SK-N-MC (cell line): Measurements from ENCODE around the gene CALML3.

Experiments used
- EZH2 ChIP-seq: fragments of 200-600 bp; sonication (generic); IDR thresholded peaks from one replicate; pipeline ENCODE4 v1.6.1; 2017; ENCODE audit warnings: antibody characterized with exemption
- FOXP2 ChIP-seq: optimal IDR thresholded peaks from 2 replicates; pipeline ENCODE3; 2011; ENCODE audit warnings: mild to moderate bottlenecking, moderate library complexity; ENCODE audit not compliant: insufficient read depth; ENCODE audit errors: extremely low read length, control extremely low read depth
- POLR2AphosphoS5 ChIP-seq: IDR thresholded peaks from 2 replicates; pipeline ENCODE4 v1.6.1; 2012; ENCODE audit warnings: mild to moderate bottlenecking, low read depth, low read length, borderline replicate concordance

GRCh38 chr10:5560142-5560816 is 35.5 kb downstream of the CALML3 start:
- TF ChIP-seq EZH2: no peak
- TF ChIP-seq POLR2AphosphoS5: no peak
- no peak for TF ChIP-seq FOXP2
